MM.1S (cell line): Measurements from ENCODE around the gene ZNF823.

Experiments used
- EZH2 ChIP-seq: fragments of 300-600 bp; sonication (generic); optimal IDR thresholded peaks from 2 replicates; pipeline ENCODE3; 2017; ENCODE audit warnings: low read depth, mild to moderate bottlenecking, antibody characterized with exemption, low read length, mixed read lengths
- TF ChIP-seq, protein P1 (sequence below): fragments of 300-600 bp; sonication (generic); IDR thresholded peaks from 2 replicates; pipeline ENCODE4 v1.5.1; 2016; ENCODE audit warnings: antibody characterized with exemption, low read length, mixed read lengths

DNA sequence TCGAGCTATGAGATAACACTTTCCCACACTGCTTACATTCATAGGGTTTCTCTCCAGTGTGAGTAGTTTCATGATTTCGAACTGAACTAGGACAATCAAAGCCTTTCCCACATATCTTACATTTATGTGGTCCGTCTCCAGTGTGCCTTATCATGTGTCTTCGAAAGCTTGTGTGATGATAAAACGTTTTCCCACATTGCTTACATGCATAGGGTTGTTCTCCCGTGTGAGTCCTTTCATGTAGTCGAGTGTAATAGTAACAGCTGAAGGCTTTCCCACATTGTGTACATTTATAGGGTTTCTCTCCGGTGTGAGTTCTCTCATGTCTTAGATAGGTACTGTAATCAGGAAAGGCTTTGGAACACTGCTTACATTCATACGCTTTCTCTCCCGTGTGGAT is 16.3 kb downstream of the ZNF823 start:
- TF ChIP-seq, protein P1, sequence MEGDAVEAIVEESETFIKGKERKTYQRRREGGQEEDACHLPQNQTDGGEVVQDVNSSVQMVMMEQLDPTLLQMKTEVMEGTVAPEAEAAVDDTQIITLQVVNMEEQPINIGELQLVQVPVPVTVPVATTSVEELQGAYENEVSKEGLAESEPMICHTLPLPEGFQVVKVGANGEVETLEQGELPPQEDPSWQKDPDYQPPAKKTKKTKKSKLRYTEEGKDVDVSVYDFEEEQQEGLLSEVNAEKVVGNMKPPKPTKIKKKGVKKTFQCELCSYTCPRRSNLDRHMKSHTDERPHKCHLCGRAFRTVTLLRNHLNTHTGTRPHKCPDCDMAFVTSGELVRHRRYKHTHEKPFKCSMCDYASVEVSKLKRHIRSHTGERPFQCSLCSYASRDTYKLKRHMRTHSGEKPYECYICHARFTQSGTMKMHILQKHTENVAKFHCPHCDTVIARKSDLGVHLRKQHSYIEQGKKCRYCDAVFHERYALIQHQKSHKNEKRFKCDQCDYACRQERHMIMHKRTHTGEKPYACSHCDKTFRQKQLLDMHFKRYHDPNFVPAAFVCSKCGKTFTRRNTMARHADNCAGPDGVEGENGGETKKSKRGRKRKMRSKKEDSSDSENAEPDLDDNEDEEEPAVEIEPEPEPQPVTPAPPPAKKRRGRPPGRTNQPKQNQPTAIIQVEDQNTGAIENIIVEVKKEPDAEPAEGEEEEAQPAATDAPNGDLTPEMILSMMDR, result no peak
- TF ChIP-seq EZH2, result no peak
